ENCODE measurements around the gene SLC39A7. TPM values are rescaled to one million over a fixed set of nuclear protein-coding genes. Genes with fewer than 3 reads are reported as not detected.

Gene SLC39A7
- total RNA-seq, 4 donors from 2014 or later: 21.9 to 45.4 (median 26.2) TPM

DNA sequence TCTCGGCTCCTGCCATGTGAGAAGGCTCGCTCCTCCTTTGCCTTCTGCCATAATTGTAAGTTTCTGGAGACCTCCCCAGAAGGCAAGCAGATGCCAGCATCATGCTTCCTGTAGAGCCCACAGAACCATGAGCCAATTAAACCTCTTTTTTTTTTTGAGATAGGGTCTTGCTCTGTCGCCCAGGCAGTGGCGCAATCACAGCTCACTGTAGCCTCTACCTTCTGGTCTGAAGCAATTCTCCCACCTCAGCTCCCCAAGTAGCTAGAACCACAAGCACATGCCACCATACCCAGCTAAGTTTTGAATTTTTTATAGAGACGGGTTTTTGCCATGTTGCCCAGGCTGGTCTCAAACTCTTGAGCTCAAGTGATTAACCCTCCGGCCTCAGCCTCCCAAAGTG is 36.2 kb downstream of the SLC39A7 start:
- Histone ChIP-seq H3K27ac (no peak overlapping the region), H3K4me3 (no peak overlapping the region), H3K36me3 (no peaks in the 10 kb centered on the region), H3K27me3 (peaks cover 0 to 7% (median 5%) of the 10 kb centered on the region in 3 donors), H3K4me1 (no peaks in the 10 kb centered on the region), H3K9me3 (no peaks in the 10 kb centered on the region)
- intact Hi-C loops (cut with DNase I; ENCODE audit: low total_unique reads) (no loop called here), in situ Hi-C loops (cut with MboI; ENCODE audit: low sequenced_read_pairs in 4 of 4) (no loop called here)
- no peak for TF ChIP-seq POLR2A (IDR thresholded peaks at IDR 0.05)
- TF ChIP-seq, protein P1, sequence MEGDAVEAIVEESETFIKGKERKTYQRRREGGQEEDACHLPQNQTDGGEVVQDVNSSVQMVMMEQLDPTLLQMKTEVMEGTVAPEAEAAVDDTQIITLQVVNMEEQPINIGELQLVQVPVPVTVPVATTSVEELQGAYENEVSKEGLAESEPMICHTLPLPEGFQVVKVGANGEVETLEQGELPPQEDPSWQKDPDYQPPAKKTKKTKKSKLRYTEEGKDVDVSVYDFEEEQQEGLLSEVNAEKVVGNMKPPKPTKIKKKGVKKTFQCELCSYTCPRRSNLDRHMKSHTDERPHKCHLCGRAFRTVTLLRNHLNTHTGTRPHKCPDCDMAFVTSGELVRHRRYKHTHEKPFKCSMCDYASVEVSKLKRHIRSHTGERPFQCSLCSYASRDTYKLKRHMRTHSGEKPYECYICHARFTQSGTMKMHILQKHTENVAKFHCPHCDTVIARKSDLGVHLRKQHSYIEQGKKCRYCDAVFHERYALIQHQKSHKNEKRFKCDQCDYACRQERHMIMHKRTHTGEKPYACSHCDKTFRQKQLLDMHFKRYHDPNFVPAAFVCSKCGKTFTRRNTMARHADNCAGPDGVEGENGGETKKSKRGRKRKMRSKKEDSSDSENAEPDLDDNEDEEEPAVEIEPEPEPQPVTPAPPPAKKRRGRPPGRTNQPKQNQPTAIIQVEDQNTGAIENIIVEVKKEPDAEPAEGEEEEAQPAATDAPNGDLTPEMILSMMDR (IDR thresholded peaks at IDR 0.05 in 4 of 5, conservative IDR thresholded peaks at IDR 0.05 in 1 of 5): no peak
- ATAC-seq: no peak
- no peak for DNase-seq

DNA sequence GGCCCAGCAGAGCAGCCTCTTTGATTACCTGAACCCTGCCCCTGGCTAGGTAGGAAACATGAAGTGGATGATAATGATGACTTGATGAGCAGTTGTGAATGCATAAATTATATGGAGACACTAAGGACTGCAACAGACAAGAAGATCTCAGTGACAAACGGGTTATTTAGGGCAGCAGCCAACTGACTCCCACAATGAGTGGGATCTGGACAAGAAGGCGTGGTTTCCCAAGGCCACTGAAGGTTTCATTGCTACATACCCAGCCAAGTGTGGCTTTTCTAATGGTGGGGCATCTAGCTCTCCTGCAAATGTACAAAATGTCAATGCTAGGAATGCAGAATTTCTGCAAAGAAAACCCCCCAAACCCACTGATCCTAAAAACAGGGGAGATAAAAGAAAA is 37.1 kb downstream of the SLC39A7 start:
- intact Hi-C loops (cut with DNase I; ENCODE audit: low total_unique reads) (no loop called here), in situ Hi-C loops (cut with MboI; ENCODE audit: low sequenced_read_pairs in 4 of 4) (no loop called here)
- Histone ChIP-seq H3K27ac (no peak overlapping the region), H3K4me1 (no peaks in the 10 kb centered on the region), H3K9me3 (no peaks in the 10 kb centered on the region), H3K27me3 (peaks cover 0 to 7% (median 5%) of the 10 kb centered on the region in 3 donors), H3K4me3 (no peak overlapping the region), H3K36me3 (no peaks in the 10 kb centered on the region)
- ATAC-seq (no peak), DNase-seq (no peak)
- no peak for TF ChIP-seq POLR2A (IDR thresholded peaks at IDR 0.05)
- TF ChIP-seq, protein P1 (IDR thresholded peaks at IDR 0.05 in 4 of 5, conservative IDR thresholded peaks at IDR 0.05 in 1 of 5): no peak

- no peak for TF ChIP-seq POLR2A (IDR thresholded peaks at IDR 0.05)
- TF ChIP-seq, protein P1 (IDR thresholded peaks at IDR 0.05 in 4 of 5, conservative IDR thresholded peaks at IDR 0.05 in 1 of 5): no peak
- DNase-seq: no peak
- no peaks in the 10 kb centered on the region for H3K36me3 ChIP-seq
- intact Hi-C loops (cut with DNase I; ENCODE audit: low total_unique reads): no loop called here
- no peak overlapping the region for H3K27ac ChIP-seq
- ATAC-seq: no peak
- H3K27me3 ChIP-seq: peaks cover 0 to 4% (median 0%) of the 10 kb centered on the region in 3 donors
- no peak overlapping the region for H3K4me3 ChIP-seq
- H3K9me3 ChIP-seq: no peaks in the 10 kb centered on the region
- no peaks in the 10 kb centered on the region for H3K4me1 ChIP-seq
- in situ Hi-C loops (cut with MboI; ENCODE audit: low sequenced_read_pairs in 4 of 4): loop anchor here (10.0 kb wide), 4 partner anchors 47 to 227 kb away; partner anchors contain the start of gene COL11A2 (in 1 of the 4)
Measured at GRCh38 chr6:33241968-33242367, 41.3 kb downstream of the SLC39A7 start.

GRCh38 chr6:33243476-33243875 is 42.8 kb downstream of the SLC39A7 start:
- Histone ChIP-seq H3K9me3 (no peaks in the 10 kb centered on the region), H3K4me3 (no peak overlapping the region), H3K27me3 (peaks cover 0 to 4% (median 0%) of the 10 kb centered on the region in 3 donors), H3K36me3 (no peaks in the 10 kb centered on the region), H3K4me1 (peaks cover 0 to 4% of the 10 kb centered on the region in 2 donors), H3K27ac (no peak overlapping the region)
- intact Hi-C loops (cut with DNase I; ENCODE audit: low total_unique reads) (no loop called here), in situ Hi-C loops (cut with MboI; ENCODE audit: low sequenced_read_pairs in 4 of 4) (loop anchor here (10.0 kb wide), 4 partner anchors 49 to 229 kb away; partner anchors contain the start of gene COL11A2 (in 1 of the 4))
- no peak for TF ChIP-seq POLR2A (IDR thresholded peaks at IDR 0.05)
- TF ChIP-seq, protein P1 (IDR thresholded peaks at IDR 0.05 in 4 of 5, conservative IDR thresholded peaks at IDR 0.05 in 1 of 5): no peak
- ATAC-seq (no peak), DNase-seq (no peak)

Measured in gastrocnemius medialis (tissue), 4 donors.